ENCODE measurements around the gene NEU1. TPM values are rescaled to one million over a fixed set of nuclear protein-coding genes. Genes with fewer than 3 reads are reported as not detected.
"Not testable (repeated sequence)": the region's sequence is repeated elsewhere in the genome, so short reads cannot be mapped to it uniquely, and the experiment has no call there.

NEU1 gene
- total RNA-seq, 2 donors from 2014 or later = 27.1 to 29.6 TPM

- H3K9me3 ChIP-seq (ENCODE audit: control insufficient read depth, low read length, poor library complexity, severe bottlenecking) = no peaks in the 10 kb centered on the region
- DNase-seq = peak; percentile 25 to 55 (median 52)
- Mint-ChIP-seq H3K4me3 (peak overlapping the region; percentile 98), H3K4me1 (peaks cover 38% of the 10 kb centered on the region), H3K27me3 (no peaks in the 10 kb centered on the region), H3K36me3 (ENCODE audit: low read depth) (peaks cover 2% of the 10 kb centered on the region), H3K27ac (peak overlapping the region; percentile 96)
- peak; percentile 63 for ATAC-seq
These were observed 40.4 kb downstream of the NEU1 start for GRCh38 chr6:31822036-31822821.

- Mint-ChIP-seq H3K36me3 (ENCODE audit: low read depth) (peaks cover 2% of the 10 kb centered on the region), H3K4me1 (peaks cover 34% of the 10 kb centered on the region)
These were observed 41.2 kb downstream of the NEU1 start for GRCh38 chr6:31821301-31822035.

GRCh38 chr6:31820399-31820798 is 42.2 kb downstream of the NEU1 start:
- not testable (repeated sequence) for H3K9me3 ChIP-seq (ENCODE audit: control insufficient read depth, low read length, poor library complexity, severe bottlenecking); H3K36me3 Mint-ChIP-seq (ENCODE audit: low read depth); DNase-seq; ATAC-seq; H3K27me3 Mint-ChIP-seq
- H3K27ac Mint-ChIP-seq = peak overlapping the region; percentile 96
- H3K4me1 Mint-ChIP-seq = peaks cover 33% of the 10 kb centered on the region
- peak overlapping the region; percentile 98 for H3K4me3 Mint-ChIP-seq

More at GRCh38 chr6:31821301-31822035, 41.2 kb downstream of the NEU1 start:
- Mint-ChIP-seq H3K27ac (peak overlapping the region; percentile 96), H3K4me3 (peak overlapping the region; percentile 98), H3K27me3 (no peaks in the 10 kb centered on the region)
- DNase-seq = no peak
- no peaks in the 10 kb centered on the region for H3K9me3 ChIP-seq (ENCODE audit: control insufficient read depth, low read length, poor library complexity, severe bottlenecking)
- peak; percentile 10 for ATAC-seq

- H3K9me3 ChIP-seq (ENCODE audit: control insufficient read depth, low read length, poor library complexity, severe bottlenecking) = no peaks in the 10 kb centered on the region
- Mint-ChIP-seq H3K4me3 (peak overlapping the region; percentile 62), H3K36me3 (ENCODE audit: low read depth) (peaks cover 2% of the 10 kb centered on the region), H3K4me1 (peaks cover 30% of the 10 kb centered on the region), H3K27ac (peak overlapping the region; percentile 96), H3K27me3 (no peaks in the 10 kb centered on the region)
- no peak for ATAC-seq
- no peak for DNase-seq
These were observed 42.7 kb downstream of the NEU1 start for GRCh38 chr6:31819871-31820299.

- Mint-ChIP-seq H3K4me1 (peaks cover 39% of the 10 kb centered on the region), H3K27ac (peak overlapping the region; percentile 96), H3K4me3 (peak overlapping the region; percentile 93)
- not testable (repeated sequence) for ATAC-seq; DNase-seq; H3K9me3 ChIP-seq (ENCODE audit: control insufficient read depth, low read length, poor library complexity, severe bottlenecking); H3K36me3 Mint-ChIP-seq (ENCODE audit: low read depth); H3K27me3 Mint-ChIP-seq
These were observed 44.6 kb downstream of the NEU1 start for GRCh38 chr6:31817929-31818511.

GRCh38 chr6:31817133-31817928 is 45.3 kb downstream of the NEU1 start:
- not testable (repeated sequence) for H3K9me3 ChIP-seq (ENCODE audit: control insufficient read depth, low read length, poor library complexity, severe bottlenecking); H3K36me3 Mint-ChIP-seq (ENCODE audit: low read depth); DNase-seq; H3K27me3 Mint-ChIP-seq
- H3K4me1 Mint-ChIP-seq = peaks cover 41% of the 10 kb centered on the region
- peak; percentile 63 for ATAC-seq
- H3K27ac Mint-ChIP-seq = peak overlapping the region; percentile 96
- peak overlapping the region; percentile 93 for H3K4me3 Mint-ChIP-seq

GRCh38 chr6:31815025-31815838 is 47.4 kb downstream of the NEU1 start, which contains the start of the genes HSPA1A and HSPA1L:
Gene HSPA1A (plus strand): TSS chr6:31815543. CDS start chr6:31815757, 214 bp downstream.
Gene HSPA1L (minus strand): TSS chr6:31815283. CDS start chr6:31811972, 3,311 bp downstream.
- DNase-seq (peak in 2 of 3 donors; percentile 41 to 59), ATAC-seq (peak; percentile 14)
- H3K27me3 Mint-ChIP-seq = no peaks in the 10 kb centered on the region
- peak within 1 kb of the TSS; percentile 88 for H3K27ac Mint-ChIP-seq
- peaks cover 37% of the 10 kb centered on the region for H3K4me1 Mint-ChIP-seq
- no peaks in the 10 kb centered on the region for H3K9me3 ChIP-seq (ENCODE audit: control insufficient read depth, low read length, poor library complexity, severe bottlenecking)
- H3K36me3 Mint-ChIP-seq (ENCODE audit: low read depth) = peaks cover 2% of the 10 kb centered on the region
- H3K4me3 Mint-ChIP-seq = peak within 1 kb of the TSS; percentile 93

GRCh38 chr6:31814677-31815024 is 48.0 kb downstream of the NEU1 start:
- Mint-ChIP-seq H3K27ac (peak overlapping the region; percentile 88), H3K4me1 (peaks cover 37% of the 10 kb centered on the region), H3K27me3 (no peaks in the 10 kb centered on the region), H3K36me3 (ENCODE audit: low read depth) (peaks cover 5% of the 10 kb centered on the region), H3K4me3 (peak overlapping the region; percentile 93)
- DNase-seq = peak; percentile 33 to 73 (median 71)
- ATAC-seq = peak; percentile 67
- no peaks in the 10 kb centered on the region for H3K9me3 ChIP-seq (ENCODE audit: control insufficient read depth, low read length, poor library complexity, severe bottlenecking)

- ATAC-seq = no peak
- Mint-ChIP-seq H3K4me1 (peaks cover 36% of the 10 kb centered on the region), H3K27me3 (no peaks in the 10 kb centered on the region), H3K27ac (peak overlapping the region; percentile 88), H3K4me3 (peak overlapping the region; percentile 81), H3K36me3 (ENCODE audit: low read depth) (peaks cover 5% of the 10 kb centered on the region)
- DNase-seq = no peak
- no peaks in the 10 kb centered on the region for H3K9me3 ChIP-seq (ENCODE audit: control insufficient read depth, low read length, poor library complexity, severe bottlenecking)
These were observed 49.2 kb downstream of the NEU1 start for GRCh38 chr6:31813465-31813849.

GRCh38 chr6:31811645-31812044 is 51.0 kb downstream of the NEU1 start:
- DNase-seq = no peak
- Mint-ChIP-seq H3K36me3 (ENCODE audit: low read depth) (peaks cover 5% of the 10 kb centered on the region), H3K27ac (peak overlapping the region; percentile 88), H3K4me1 (peaks cover 29% of the 10 kb centered on the region), H3K27me3 (no peaks in the 10 kb centered on the region), H3K4me3 (peak overlapping the region; percentile 81)
- ATAC-seq = no peak
- no peaks in the 10 kb centered on the region for H3K9me3 ChIP-seq (ENCODE audit: control insufficient read depth, low read length, poor library complexity, severe bottlenecking)

GRCh38 chr6:31808599-31808998 is 54.0 kb downstream of the NEU1 start:
- not testable (repeated sequence) for DNase-seq; ATAC-seq; H3K4me3 Mint-ChIP-seq; H3K27me3 Mint-ChIP-seq; H3K36me3 Mint-ChIP-seq (ENCODE audit: low read depth); H3K9me3 ChIP-seq (ENCODE audit: control insufficient read depth, low read length, poor library complexity, severe bottlenecking)
- Mint-ChIP-seq H3K27ac (peak overlapping the region; percentile 29), H3K4me1 (peaks cover 31% of the 10 kb centered on the region)
